HG02973 (cell line): Measurements from ENCODE around the gene CLMN.
"Not testable (repeated sequence)": the region's sequence is repeated elsewhere in the genome, so short reads cannot be mapped to it uniquely, and the experiment has no call there.

Experiments used
- ATAC-seq: cut with Tn5 transposase; IDR thresholded peaks from one replicate; pipeline ENCODE4 v1.9.1; 2021; ENCODE audit warnings: moderate library complexity; ENCODE audit not compliant: unreplicated experiment

The CLMN gene

DNA sequence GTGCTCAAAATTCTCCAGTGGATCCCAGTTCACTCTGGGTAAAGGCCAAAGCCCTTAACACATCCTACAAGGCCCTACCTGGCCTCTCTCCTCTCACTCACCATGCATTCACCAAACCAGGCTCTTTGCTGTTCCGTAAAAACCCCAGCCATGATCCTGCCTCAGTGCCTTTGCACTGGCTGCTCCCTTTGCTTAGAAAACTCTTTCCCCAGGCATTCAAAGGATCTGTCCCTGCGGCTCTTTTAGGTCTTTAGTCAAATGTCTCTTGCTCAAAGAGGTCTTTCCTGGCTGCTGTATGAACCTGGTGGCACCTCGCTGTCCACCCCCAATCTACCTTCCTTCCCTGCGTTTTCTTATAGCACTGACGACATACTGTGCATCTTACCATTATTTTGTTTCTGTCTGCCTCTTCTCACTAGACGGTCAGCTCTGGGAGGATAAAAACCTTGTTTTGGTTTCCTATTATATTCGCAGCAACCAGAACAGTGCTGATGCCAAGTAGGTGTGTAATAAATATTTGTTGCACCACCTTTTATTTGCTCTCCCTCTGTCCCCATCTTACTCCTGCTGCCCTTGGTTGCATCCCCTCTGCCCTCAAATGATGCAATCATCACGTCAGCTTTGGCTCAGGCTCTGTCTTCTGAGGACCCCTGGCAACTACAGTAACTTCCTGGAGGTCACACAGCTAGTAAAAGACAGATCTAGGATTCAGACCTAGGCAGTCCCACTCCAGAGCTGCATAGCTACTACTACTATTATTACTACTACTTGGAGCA, 138.6 kb downstream of the CLMN start:
- ATAC-seq = no peak

DNA sequence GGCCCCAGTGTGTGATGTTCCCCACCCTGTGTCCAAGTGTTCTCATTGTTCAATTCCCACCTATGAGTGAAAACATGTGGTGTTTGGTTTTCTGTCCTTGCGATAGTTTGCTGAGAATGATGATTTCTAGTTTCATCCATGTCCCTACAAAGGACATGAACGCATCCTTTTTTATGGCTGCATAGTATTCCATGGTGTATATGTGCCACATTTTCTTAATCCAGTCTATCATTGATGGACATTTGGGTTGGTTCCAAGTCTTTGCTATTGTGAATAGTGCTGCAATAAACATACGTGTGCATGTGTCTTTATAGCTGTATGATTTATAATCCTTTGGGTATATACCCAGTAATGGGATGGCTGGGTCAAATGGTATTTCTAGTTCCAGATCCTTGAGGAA, 144.0 kb downstream of the CLMN start:
- ATAC-seq = not testable (repeated sequence)

DNA sequence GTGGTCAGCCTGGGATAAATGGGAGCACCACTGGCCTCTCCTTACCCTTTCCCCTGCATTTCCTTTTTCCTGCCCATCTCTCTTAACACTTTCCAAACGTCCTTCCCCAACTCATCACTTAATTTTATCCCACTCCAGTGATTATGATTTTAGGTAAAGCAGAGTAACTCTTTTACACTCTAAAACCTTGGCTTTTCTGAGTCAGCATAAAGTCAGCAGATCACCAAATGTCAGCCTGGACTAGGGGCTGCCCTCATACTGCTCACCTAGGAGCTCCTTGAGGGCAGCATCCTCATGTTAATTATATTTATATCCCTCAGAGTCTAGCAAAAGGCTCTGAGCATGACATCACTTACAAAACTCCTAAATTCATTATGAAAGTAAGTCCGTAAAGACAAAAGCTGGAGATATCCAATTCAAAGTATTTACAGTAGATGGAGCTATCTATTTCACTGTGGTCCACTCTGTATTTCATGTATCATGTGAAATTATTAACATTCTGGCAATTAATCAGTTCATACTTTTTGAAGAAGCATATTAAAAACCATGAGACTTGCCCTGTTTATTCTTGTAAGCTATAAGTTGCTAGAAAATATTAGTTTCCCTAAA, 145.4 kb downstream of the CLMN start:
- no peak for ATAC-seq

DNA sequence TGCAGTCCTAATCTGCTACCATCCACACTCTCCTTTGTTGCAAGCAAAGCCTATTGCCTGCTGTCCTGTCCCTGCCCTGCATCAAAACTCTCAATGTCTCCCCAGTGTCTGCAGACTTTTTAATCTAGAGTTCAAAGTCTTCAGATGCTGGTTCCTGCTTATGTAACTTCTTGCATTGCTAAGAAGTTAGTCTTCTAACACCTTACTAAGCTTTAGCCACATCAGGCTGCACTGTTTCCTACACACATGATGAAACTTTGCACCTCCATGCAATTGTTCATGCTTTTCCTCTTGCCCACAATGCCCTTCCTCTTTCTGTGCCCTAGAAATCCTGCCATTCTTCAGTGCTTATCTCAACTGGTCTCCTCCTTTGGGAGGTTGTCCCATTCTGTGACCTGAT, 146.2 kb downstream of the CLMN start:
- ATAC-seq = no peak

DNA sequence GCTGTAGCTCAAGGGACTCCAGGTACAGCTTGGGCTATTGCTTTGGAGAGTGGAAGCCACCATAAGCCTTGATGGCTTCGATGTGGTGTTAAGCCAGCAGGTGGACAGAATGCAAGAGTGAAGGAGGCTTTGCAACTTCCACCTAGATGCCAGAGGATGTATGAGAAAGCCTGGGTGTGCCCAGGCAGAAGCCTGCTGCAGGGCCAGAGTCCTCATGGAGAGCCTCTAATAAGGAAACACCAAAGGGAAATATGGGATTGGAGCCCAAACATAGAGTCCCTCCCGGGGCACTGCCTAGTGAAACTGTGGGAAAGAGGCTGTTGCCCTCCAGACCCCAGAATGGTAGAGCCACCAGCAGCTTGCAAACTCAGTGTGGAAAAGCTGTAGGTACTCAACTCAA, 152.5 kb downstream of the CLMN start:
- ATAC-seq = no peak

DNA sequence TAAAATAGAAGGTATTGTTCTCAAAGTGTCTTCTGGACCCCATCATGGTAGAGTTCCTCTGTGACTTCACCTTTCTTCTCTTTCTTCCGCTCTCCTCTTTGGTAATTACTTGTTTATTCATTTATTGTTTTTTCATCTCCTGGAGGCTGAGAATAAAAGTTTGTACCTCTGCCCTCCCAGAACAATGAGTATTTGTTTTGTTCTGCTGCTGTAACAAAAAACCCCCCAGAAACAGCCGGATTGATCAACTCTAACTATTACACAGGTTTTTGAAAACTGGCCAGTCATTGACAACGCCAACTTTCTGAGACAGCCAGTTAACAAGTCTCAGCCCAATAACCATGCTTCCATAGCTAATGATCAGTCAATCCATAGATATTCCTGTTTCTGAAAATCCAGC, 154.2 kb downstream of the CLMN start:
- no peak for ATAC-seq

DNA sequence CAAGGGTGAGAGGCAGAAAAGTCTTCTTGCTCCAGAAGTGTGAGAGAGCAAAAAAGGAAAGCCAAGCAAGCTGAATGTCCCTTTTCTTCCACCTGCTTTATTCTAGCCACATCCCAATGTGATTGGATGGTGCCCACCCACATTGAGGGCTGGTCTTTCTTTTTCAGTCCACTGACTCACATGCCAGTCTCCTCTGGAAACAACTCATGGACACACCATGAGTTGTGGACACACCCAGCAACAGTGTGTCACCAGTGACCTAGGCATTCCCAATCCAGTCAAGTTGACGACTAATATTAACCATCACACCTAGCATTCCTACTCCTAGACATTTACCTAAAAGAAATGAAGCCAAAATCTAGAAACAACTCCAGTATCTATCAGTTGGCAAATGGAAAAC, 155.2 kb downstream of the CLMN start:
- no peak for ATAC-seq

DNA sequence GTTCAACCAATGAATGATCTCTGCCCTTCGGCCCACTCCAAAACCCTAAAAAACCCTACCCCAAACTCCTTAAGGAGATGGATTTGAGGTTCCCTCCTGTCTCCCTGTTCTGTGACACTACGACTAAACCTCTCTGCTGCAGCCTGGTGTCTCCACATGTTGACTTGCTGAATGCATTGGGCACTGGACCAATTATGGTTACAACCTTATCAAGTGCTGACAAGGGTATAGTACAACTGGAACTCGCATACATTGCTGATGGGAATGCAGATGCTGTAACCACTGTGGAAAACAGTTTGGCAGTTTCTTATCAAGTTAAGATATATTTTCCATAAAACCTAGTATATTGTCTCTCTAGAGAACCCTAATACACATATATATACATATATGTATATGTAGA, 156.0 kb downstream of the CLMN start:
- ATAC-seq = no peak

DNA sequence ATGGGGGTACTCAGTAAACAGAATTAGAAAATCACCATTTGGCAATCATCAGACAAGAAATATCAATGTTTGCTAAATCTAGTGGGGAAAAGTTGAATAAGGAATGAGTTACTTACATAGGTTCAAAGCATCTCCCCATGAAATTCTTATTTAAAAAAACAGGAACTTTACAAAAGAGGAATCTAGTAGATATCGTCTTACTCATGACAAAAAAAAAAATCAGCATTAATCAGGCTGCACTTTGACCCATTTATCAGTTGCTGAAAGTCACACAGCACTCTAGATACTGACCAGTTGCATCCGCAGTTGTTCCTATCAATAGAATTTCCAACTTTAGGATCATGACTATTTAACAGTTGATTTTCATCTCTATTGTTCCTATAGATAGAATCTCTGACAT, 156.6 kb downstream of the CLMN start:
- ATAC-seq = no peak

DNA sequence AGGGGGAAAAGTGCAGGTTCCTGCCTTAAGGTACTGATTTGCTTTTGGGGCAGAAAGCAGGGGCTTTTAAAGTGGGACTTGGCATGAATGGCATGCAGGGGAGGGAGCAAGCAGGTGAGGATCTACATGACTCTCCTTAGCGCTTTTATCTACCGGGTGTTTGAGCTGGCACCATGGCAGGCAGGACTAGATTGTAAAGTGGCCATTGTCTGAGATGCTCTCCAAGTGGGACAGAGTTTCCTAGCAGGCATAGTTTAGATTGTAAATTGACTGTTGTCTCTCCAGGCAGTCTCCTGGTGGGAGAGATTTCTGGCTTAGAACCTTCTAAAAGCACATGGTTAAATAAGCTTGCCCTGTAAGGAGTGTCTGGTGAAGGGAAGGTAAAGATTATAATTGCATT, 157.1 kb downstream of the CLMN start:
- no peak for ATAC-seq

DNA sequence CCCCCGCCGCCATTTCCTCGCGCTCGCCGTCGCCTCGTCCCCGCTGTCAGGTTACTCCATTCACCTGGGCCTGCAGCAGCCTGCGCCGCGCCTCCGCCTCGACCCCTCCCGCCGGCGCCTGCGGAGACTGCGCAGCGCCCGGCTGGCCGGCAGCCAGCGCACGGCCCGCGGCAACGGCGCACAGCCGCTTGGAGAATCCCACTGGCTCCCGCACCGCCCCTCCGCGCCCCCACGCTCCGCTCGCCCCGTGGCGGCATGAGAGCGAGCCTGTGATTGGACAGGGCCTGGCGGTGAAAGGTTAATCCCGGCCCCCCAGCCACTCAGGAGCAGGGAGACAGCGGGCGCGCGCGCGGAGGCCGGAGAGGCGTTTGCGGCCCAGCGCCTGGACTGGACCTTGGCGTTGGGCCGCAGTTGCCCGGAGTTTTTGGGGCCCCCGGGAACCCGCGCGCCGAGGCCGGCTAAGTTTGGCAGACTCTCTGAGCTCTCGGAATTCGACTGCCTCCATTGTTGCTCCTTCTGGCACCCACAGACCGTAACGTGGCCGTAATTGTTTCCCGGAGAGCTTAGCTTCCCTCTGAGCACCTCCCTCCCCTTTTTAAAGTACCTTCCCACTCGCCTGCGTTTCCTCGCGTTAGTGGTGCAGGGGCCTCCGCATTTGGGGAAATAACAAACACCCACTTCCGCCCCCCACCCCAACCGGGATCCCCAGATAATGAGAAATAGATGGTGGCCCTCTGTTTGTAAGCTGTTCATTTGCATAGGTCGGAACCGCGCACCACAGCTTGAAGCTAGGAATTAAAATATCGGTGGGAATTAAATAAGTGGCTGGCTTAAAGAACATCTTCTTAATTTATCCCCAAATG, 162.2 kb downstream of the CLMN start, which contains the start of gene DICER1:
Gene DICER1, minus strand, starts transcription at position 203 of the 863 bp plus-strand sequence. CDS start 24,071 bp downstream, outside the sequence.
- peak; percentile 70 for ATAC-seq

DNA sequence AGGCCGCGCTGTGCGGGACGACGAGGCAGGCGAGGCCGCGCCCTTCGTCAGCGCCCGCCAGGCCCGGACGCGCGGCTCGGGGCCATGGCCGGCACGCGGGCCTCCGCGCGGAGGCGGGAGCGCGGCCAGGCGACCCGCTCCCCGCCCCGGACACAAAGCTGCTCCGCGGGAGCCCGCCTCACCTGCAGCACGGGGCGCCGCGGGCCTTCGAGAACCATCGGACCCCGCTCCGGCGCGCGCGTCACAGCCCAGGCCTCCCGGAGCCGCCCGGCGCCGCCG, 162.7 kb downstream of the CLMN start:
- ATAC-seq = no peak

DNA sequence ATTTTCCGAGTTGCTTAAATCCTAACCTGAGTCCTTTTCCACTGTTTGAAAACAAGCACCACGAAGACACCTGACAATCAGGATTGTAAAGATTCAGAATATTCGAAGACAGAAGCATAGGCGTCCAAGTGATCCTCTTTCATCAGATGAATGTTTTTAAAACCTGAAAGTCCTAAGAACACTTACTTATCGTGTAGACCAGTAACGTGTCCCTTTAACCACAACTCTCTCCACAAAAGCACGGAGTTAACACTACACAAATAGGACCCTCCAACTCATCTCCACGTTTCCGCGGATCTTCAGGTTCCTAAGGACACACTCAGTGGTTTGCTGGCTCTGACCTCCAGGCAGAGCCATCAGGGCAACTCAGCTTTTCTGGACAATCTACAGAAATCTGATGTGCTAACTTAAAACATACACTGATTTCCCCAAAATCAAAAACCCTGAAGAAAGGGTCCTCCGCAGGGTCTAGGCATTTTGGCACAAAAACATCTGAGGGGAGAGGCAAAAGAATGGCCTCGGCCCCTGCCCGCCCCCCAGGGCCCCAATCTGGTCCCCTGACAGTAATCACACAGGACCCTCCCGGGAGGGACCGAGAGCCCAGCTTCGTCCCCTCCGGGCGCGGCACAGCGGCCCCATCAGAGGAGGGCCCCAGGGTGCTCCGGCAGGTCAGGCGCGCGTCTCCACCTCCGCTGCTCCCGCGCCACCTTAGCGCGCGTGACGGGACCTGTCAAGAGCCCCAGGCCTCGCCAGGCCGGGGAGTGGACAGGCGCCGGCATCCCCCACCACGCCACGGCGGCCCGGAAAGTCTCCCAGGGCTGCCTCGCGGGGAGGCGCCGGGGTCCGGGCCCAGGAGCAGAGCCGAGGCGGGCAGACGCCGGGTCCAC, 163.3 kb downstream of the CLMN start:
- peak; percentile 24 for ATAC-seq

DNA sequence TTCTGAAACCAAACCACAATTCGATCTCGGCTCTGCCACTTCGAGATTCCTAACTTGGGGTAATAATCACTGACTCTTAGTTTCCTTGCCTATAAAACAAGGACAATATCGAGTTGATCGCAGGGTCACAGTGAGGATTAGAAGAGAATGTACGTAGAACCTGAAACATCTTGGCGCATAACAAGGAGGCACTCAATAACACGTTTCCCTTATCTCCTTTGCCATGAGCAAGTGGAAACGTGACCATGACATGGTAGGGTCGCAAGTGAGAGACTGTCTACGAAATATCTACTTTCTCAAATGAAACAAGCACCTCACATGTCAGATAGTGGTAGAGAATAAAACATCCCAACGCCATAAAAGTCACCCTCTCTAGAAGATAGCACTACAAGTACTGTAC, 164.7 kb downstream of the CLMN start:
- no peak for ATAC-seq

DNA sequence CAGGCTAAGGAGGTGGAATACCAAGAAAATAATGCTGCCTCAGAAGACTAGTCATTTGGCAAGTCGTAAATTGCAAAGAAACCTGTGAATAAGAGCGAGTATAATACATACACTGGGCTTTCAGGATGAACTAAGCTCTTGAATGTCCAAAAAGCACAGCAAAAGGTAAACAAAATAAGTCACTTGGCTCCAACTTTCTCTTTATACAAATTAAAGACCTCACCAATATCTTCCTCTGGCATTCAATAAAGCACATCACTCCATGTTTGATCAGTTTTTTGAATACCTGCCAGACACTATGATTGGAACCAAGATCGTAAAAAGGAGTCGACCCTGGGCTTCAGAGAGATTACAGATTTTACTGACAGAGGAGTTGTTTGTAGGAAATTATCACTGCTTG, 165.8 kb downstream of the CLMN start:
- no peak for ATAC-seq

DNA sequence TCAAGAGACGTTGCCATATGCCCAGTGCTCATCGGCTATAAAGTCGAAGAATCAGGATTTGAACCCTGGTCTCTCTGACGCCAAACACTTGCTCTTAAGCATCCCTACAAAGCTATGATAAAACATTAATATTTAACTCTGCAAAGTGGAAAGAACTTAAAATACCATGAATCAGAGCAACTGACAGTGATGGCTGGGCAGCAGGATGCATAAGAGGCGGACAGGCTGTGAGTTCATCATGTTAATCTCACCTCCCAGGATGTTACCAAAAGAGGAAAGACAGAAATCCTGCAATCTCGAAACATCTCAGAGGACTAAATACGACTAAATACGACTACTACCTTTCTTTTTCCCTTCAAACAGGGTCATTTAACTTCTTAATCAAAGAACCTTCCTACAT, 168.1 kb downstream of the CLMN start:
- no peak for ATAC-seq

DNA sequence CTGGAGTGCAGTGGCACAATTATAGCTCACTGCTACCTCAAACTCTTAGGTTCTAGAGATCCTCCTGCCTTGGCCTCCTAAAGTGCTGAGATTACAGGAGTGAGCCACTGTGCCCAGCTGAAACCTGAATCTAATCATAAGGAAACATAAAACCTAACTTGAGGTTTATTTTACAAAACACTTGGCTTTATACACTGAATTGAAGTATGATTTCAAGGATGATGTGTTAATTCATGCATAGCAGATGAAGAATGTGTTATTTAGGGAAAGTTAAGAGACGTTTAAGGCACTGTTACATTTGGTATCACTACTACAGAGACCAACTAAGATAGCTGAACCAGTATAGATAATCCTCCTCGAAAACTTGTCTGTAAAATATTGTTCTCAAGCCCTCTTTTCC, 168.8 kb downstream of the CLMN start:
- no peak for ATAC-seq

DNA sequence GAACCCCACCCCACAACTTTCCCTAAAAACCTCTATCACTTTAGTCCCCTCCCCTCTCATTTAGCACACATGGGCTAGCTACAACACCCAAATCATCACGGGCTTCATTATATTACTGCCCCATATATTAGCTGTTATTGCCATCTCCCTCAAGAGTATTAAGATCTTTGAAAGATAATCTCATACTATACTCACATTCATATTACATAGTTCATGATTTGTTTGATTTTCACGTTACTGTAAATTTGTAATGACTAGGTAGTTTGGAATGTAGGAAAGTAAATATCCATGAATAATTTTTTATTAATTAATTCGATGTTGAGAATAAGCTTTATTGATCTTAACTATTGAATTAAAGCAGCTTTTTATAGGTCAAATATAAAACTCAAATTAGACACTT, 170.3 kb downstream of the CLMN start:
- no peak for ATAC-seq

DNA sequence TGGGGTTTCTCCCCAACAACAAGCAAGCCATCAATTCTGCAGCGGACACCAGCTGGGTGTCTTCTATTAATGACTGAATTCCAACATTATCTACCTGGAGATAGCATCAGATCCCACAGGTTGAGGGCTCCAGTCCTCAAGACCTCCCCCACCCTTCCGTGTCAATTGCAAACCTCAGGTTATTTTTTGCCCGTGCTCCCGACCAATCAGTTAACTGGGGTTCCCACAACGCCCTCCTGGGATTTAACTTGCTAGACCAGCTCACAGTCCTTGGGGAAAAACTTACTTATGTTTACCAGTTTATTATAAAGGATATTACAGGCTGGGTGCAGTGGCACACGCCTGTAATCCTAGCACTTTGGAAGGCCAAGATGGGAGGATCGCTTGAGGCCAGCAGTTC, 172.1 kb downstream of the CLMN start:
- no peak for ATAC-seq

DNA sequence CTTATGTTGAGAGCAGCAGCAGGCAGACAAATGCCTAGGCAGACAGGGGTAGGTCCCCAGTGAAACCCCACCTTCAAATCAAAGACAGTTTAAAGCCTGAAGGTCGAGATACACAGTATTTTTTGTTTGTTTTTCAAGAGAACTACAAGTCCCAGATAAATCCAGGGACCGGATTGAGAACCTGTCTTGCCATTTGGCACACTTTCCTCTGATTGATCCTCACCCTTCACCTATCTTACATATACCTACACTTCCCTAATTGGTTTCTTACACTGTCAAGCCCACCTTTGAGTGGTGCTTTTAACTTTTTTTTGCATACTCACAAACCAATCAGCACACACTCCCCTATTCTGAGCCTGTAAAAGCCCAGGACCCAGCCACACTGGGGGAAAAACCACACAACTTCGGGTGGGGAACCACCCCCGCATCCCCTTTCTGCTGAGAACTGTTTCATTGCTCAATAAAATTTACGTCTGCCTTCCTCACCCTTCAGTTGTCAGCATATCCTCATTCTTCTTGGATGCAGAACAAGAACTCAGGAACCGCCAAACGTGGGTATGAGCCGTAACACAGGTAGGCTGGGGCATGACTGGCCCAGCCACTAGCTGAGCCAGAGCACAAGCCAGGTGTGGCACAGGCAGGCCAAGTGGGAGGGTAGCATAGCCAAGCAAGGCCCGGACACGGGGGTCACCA, 173.5 kb downstream of the CLMN start:
- ATAC-seq = no peak
